ENCODE results near the gene EVX2. TPM values are rescaled to one million over a fixed set of nuclear protein-coding genes. Genes with fewer than 3 reads are reported as not detected.
A peak's percentile ranks its signal among the peaks of the same experiment; 100 is the strongest.

Gene EVX2
- total RNA-seq, 1 donor from 2014 or later: 0.10 TPM

DNA sequence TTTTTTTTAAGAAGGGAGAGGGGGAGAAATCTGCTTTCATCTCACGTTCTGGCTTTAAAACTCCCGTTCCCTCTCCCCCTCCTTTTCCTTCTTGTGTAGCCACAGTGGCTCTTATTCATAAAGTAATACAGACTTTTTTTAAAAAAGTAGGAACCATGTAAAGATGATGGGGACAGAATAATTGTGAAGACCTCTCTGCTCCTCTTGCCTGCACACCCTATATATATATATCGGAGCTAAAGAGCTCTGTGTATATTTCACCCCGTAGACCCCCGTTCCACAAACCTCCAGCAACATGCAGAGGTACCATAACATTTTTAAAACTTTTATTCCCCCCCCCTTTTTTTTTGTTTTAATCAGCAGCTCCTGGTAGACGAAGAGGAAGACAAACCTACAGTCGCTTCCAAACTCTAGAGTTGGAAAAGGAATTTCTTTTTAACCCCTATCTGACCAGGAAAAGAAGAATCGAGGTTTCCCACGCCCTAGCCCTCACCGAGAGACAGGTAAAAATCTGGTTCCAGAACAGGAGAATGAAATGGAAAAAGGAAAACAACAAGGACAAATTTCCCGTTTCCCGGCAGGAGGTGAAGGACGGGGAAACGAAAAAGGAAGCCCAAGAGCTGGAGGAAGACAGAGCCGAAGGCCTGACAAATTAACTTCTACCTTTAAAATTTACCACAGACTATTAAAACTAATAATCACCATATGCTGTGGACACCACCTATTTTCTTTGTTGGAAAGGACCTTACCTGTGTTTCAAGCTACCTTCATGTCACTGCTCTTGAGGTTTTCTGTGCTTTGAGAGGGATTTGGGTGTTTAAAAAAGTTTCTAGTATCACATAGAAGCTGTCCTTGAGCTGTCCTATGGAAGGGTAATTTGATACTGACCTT lies 47.4 kb upstream of the EVX2 start:
- H3K4me1 Mint-ChIP-seq (ENCODE audit: unreplicated experiment): peaks cover 37% of the 10 kb centered on the region
- no peaks in the 10 kb centered on the region for H3K36me3 Mint-ChIP-seq
- DNase-seq (ENCODE audit: extremely low spot score, unreplicated experiment): no peak
- H3K27me3 Mint-ChIP-seq: peaks cover 89% of the 10 kb centered on the region
- H3K9me3 Mint-ChIP-seq: no peaks in the 10 kb centered on the region
- peak overlapping the region; percentile 35 for H3K27ac Mint-ChIP-seq
- H3K4me3 Mint-ChIP-seq: peak overlapping the region; percentile 89
- TF ChIP-seq, protein P1, sequence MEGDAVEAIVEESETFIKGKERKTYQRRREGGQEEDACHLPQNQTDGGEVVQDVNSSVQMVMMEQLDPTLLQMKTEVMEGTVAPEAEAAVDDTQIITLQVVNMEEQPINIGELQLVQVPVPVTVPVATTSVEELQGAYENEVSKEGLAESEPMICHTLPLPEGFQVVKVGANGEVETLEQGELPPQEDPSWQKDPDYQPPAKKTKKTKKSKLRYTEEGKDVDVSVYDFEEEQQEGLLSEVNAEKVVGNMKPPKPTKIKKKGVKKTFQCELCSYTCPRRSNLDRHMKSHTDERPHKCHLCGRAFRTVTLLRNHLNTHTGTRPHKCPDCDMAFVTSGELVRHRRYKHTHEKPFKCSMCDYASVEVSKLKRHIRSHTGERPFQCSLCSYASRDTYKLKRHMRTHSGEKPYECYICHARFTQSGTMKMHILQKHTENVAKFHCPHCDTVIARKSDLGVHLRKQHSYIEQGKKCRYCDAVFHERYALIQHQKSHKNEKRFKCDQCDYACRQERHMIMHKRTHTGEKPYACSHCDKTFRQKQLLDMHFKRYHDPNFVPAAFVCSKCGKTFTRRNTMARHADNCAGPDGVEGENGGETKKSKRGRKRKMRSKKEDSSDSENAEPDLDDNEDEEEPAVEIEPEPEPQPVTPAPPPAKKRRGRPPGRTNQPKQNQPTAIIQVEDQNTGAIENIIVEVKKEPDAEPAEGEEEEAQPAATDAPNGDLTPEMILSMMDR (conservative IDR thresholded peaks at IDR 0.05): no peak

- peak; percentile 77 for DNase-seq (ENCODE audit: extremely low spot score, unreplicated experiment)
- H3K27me3 Mint-ChIP-seq: peaks cover 89% of the 10 kb centered on the region
- peaks cover 31% of the 10 kb centered on the region for H3K4me1 Mint-ChIP-seq (ENCODE audit: unreplicated experiment)
- peak overlapping the region; percentile 89 for H3K4me3 Mint-ChIP-seq
- peak overlapping the region; percentile 35 for H3K27ac Mint-ChIP-seq
- H3K9me3 Mint-ChIP-seq: no peaks in the 10 kb centered on the region
- no peaks in the 10 kb centered on the region for H3K36me3 Mint-ChIP-seq
- TF ChIP-seq, protein P1 (conservative IDR thresholded peaks at IDR 0.05): no peak
Measured at GRCh38 chr2:176130147-176130956, 46.6 kb upstream of the EVX2 start.

- H3K4me3 Mint-ChIP-seq: peak overlapping the region; percentile 77
- no peaks in the 10 kb centered on the region for H3K36me3 Mint-ChIP-seq
Measured at GRCh38 chr2:176129813-176130146, 46.0 kb upstream of the EVX2 start.

DNA sequence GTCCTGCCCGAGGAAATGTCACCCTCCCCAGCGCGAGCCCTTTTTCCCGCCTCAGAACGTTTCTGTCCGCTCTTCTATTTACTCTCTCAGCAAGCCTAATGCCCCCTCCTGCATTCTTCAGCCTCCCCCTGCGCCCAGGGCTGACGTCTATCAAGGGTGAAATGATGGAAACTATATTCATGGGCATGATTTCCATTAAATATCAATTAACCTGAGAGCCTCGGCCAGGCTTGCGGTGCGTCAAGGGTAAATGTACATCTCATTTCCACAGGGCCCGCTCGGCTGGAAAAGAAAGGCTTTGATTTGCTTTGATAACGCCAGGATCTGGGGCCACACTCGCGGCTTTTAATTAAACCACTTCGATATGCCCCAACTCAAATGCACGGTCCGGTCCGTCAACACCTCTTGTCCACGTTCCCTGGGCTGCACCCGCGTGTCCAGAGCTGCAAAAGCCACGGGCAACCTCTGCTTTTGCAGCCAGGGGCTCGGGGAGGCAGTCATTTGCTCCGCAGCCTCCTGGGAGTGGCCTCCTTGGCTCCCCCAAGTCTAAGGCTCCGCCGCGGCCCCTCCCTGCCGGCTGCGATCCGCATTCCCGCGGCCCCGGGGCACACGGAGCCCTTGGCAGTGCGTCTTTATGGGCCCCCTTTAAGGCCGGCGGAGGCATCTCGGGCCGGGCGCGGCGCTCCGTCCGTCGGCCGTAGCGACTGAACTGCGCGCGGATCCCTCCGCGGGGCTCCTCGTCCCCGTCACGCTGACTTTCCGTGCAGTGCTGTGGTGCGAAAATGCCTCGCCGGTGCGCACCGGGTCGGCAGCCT lies 45.4 kb upstream of the EVX2 start, which contains the start of gene HOXD8:
Gene HOXD8, plus strand, starts transcription at position 724 of the 815 bp plus-strand sequence. CDS start 662 bp downstream, outside the sequence.
- Mint-ChIP-seq H3K4me1 (ENCODE audit: unreplicated experiment) (peaks cover 26% of the 10 kb centered on the region), H3K36me3 (no peaks in the 10 kb centered on the region), H3K27me3 (peaks cover 89% of the 10 kb centered on the region), H3K9me3 (no peaks in the 10 kb centered on the region), H3K27ac (peak within 1 kb of the TSS; percentile 69), H3K4me3 (peak within 1 kb of the TSS; percentile 89)
- peak; percentile 81 for DNase-seq (ENCODE audit: extremely low spot score, unreplicated experiment)
- TF ChIP-seq, protein P1 (conservative IDR thresholded peaks at IDR 0.05): no peak

More at GRCh38 chr2:176129813-176130146, 46.0 kb upstream of the EVX2 start:
- Mint-ChIP-seq H3K27ac (no peak overlapping the region), H3K4me1 (ENCODE audit: unreplicated experiment) (peaks cover 26% of the 10 kb centered on the region), H3K27me3 (peaks cover 89% of the 10 kb centered on the region), H3K9me3 (no peaks in the 10 kb centered on the region)
- TF ChIP-seq, protein P1 (conservative IDR thresholded peaks at IDR 0.05): no peak
- DNase-seq (ENCODE audit: extremely low spot score, unreplicated experiment): no peak
